Measurements from ENCODE around the gene KCNN4. TPM values are rescaled to one million over a fixed set of nuclear protein-coding genes. Genes with fewer than 3 reads are reported as not detected.
A peak's percentile ranks its signal among the peaks of the same experiment; 100 is the strongest.

The KCNN4 gene
- total RNA-seq, 1 experiment from 2014 or later: 3.0 TPM

DNA sequence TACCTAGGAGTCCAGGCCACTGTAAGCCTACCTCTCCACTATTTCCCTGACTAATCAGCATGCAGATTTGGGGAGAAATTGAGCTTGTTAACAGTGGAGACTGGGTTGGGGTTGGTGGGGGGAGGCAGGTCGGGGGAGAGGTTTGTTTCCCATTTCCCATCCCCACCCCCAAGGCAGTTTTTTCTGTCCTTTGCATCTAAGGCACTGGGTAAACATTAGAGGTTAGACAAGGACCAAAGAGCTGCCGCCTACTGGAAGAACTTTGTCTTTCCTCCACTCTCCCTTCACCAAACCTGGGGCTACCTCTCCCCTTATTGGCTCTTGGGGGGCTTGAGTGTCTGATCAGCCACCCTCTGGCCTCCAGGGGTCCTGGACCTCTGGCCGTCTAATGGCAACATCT, 953 bp downstream of the KCNN4 start:
- Histone ChIP-seq H3K4me3 (ENCODE audit: low read depth, low read length) (peak overlapping the region; percentile 25), H3K4me1 (peaks cover 7% of the 10 kb centered on the region), H3K36me3 (ENCODE audit: control insufficient read depth, insufficient read depth, low read length) (no peaks in the 10 kb centered on the region), H3K27me3 (replicated peaks; ENCODE audit: control insufficient read depth, insufficient read depth, low read length) (no peaks in the 10 kb centered on the region), H3K9me3 (no peaks in the 10 kb centered on the region)
- H3K4me1 Mint-ChIP-seq (ENCODE audit: low read depth, unreplicated experiment): peaks cover 28% of the 10 kb centered on the region
- H3K36me3 Mint-ChIP-seq (ENCODE audit: insufficient read depth, unreplicated experiment): no peaks in the 10 kb centered on the region
- no TSS peak for BruUV-seq (replicated peaks)
- peaks cover 10% of the 10 kb centered on the region for H3K9me3 Mint-ChIP-seq (ENCODE audit: unreplicated experiment)
- peak overlapping the region; percentile 50 for H3K4me3 Mint-ChIP-seq (ENCODE audit: unreplicated experiment)
- H3K27ac Mint-ChIP-seq (ENCODE audit: unreplicated experiment): peak overlapping the region; percentile 5
- no peak for DNase-seq
- TF ChIP-seq, protein P1, sequence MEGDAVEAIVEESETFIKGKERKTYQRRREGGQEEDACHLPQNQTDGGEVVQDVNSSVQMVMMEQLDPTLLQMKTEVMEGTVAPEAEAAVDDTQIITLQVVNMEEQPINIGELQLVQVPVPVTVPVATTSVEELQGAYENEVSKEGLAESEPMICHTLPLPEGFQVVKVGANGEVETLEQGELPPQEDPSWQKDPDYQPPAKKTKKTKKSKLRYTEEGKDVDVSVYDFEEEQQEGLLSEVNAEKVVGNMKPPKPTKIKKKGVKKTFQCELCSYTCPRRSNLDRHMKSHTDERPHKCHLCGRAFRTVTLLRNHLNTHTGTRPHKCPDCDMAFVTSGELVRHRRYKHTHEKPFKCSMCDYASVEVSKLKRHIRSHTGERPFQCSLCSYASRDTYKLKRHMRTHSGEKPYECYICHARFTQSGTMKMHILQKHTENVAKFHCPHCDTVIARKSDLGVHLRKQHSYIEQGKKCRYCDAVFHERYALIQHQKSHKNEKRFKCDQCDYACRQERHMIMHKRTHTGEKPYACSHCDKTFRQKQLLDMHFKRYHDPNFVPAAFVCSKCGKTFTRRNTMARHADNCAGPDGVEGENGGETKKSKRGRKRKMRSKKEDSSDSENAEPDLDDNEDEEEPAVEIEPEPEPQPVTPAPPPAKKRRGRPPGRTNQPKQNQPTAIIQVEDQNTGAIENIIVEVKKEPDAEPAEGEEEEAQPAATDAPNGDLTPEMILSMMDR (IDR thresholded peaks at IDR 0.05; ENCODE audit: insufficient read depth in 1 of 2, low read depth in 1 of 2, low read length in 1 of 2, severe bottlenecking in 1 of 2, unreplicated experiment in 1 of 2): no peak
- POLR2A ChIA-PET: no interaction called here
- no peaks in the 10 kb centered on the region for H3K27me3 Mint-ChIP-seq (ENCODE audit: insufficient read depth, unreplicated experiment)
- CTCF ChIA-PET: interaction anchor here (0.6 kb wide), 1 partner anchor 319 kb away, joined by 5 read pairs; no protein-coding TSS in a partner anchor
- intact Hi-C loops (cut with micrococcal nuclease; ENCODE audit: unreplicated experiment): loop anchor here (10.0 kb wide), 2 partner anchors 115 to 185 kb away; partner anchors contain the start of genes IRGQ and ZNF576

GRCh38 chr19:43779147-43779819, 1.5 kb downstream of the KCNN4 start:
- Histone ChIP-seq H3K36me3 (ENCODE audit: control insufficient read depth, insufficient read depth, low read length) (no peaks in the 10 kb centered on the region), H3K4me3 (ENCODE audit: low read depth, low read length) (peak overlapping the region; percentile 25), H3K27me3 (replicated peaks; ENCODE audit: control insufficient read depth, insufficient read depth, low read length) (no peaks in the 10 kb centered on the region), H3K4me1 (peaks cover 7% of the 10 kb centered on the region), H3K9me3 (no peaks in the 10 kb centered on the region)
- Mint-ChIP-seq H3K27ac (ENCODE audit: unreplicated experiment) (peak overlapping the region; percentile 5), H3K36me3 (ENCODE audit: insufficient read depth, unreplicated experiment) (no peaks in the 10 kb centered on the region), H3K4me3 (ENCODE audit: unreplicated experiment) (peak overlapping the region; percentile 50), H3K9me3 (ENCODE audit: unreplicated experiment) (peaks cover 10% of the 10 kb centered on the region), H3K27me3 (ENCODE audit: insufficient read depth, unreplicated experiment) (no peaks in the 10 kb centered on the region), H3K4me1 (ENCODE audit: low read depth, unreplicated experiment) (peaks cover 23% of the 10 kb centered on the region)
- DNase-seq: no peak
- TF ChIP-seq, protein P1 (IDR thresholded peaks at IDR 0.05; ENCODE audit: insufficient read depth in 1 of 2, low read depth in 1 of 2, low read length in 1 of 2, severe bottlenecking in 1 of 2, unreplicated experiment in 1 of 2): no peak
- CTCF ChIA-PET: interaction anchor here (0.6 to 1.3 kb wide), 2 partner anchors 13 to 320 kb away, joined by 5 read pairs; no protein-coding TSS in a partner anchor
- intact Hi-C loops (cut with micrococcal nuclease; ENCODE audit: unreplicated experiment): no loop called here
- POLR2A ChIA-PET: no interaction called here
- no TSS peak for BruUV-seq (replicated peaks)

GRCh38 chr19:43778651-43779050, 2.1 kb downstream of the KCNN4 start:
- CTCF ChIA-PET: interaction anchor here (1.3 kb wide), 1 partner anchor 12 kb away, joined by 5 read pairs; no protein-coding TSS in a partner anchor
- peaks cover 16% of the 10 kb centered on the region for H3K4me1 Mint-ChIP-seq (ENCODE audit: low read depth, unreplicated experiment)
- no peak overlapping the region for H3K4me3 Mint-ChIP-seq (ENCODE audit: unreplicated experiment)
- no peak overlapping the region for H3K4me3 ChIP-seq (ENCODE audit: low read depth, low read length)
- intact Hi-C loops (cut with micrococcal nuclease; ENCODE audit: unreplicated experiment): no loop called here
- H3K27ac Mint-ChIP-seq (ENCODE audit: unreplicated experiment): no peak overlapping the region
- no peaks in the 10 kb centered on the region for H3K36me3 Mint-ChIP-seq (ENCODE audit: insufficient read depth, unreplicated experiment)
- peaks cover 6% of the 10 kb centered on the region for H3K9me3 Mint-ChIP-seq (ENCODE audit: unreplicated experiment)
- H3K9me3 ChIP-seq: no peaks in the 10 kb centered on the region
- TF ChIP-seq, protein P1 (IDR thresholded peaks at IDR 0.05; ENCODE audit: insufficient read depth in 1 of 2, low read depth in 1 of 2, low read length in 1 of 2, severe bottlenecking in 1 of 2, unreplicated experiment in 1 of 2): no peak
- H3K4me1 ChIP-seq: peaks cover 7% of the 10 kb centered on the region
- H3K27me3 ChIP-seq (replicated peaks; ENCODE audit: control insufficient read depth, insufficient read depth, low read length): no peaks in the 10 kb centered on the region
- H3K36me3 ChIP-seq (ENCODE audit: control insufficient read depth, insufficient read depth, low read length): no peaks in the 10 kb centered on the region
- no TSS peak for BruUV-seq (replicated peaks)
- no peak for DNase-seq
- POLR2A ChIA-PET: no interaction called here
- H3K27me3 Mint-ChIP-seq (ENCODE audit: insufficient read depth, unreplicated experiment): no peaks in the 10 kb centered on the region
